ENCODE measurements around the gene GADD45G. TPM values are rescaled to one million over a fixed set of nuclear protein-coding genes. Genes with fewer than 3 reads are reported as not detected.

The GADD45G gene
- total and polyA plus RNA-seq, 2 of the 4 experiments (the other 2 are of a cell fraction) = 0.15 TPM; not detected in 1

GRCh38 chr9:89588271-89588879 lies 16.4 kb upstream of the GADD45G start:
- Histone ChIP-seq H3K14ac (replicated peaks; ENCODE audit: low read depth, low read length) (no peak overlapping the region), H3K79me1 (ENCODE audit: low read depth in 1 of 2, low read length in 2 of 2) (no peaks in the 10 kb centered on the region), H4K91ac (ENCODE audit: insufficient read depth, low read depth, low read length) (no peak overlapping the region), H3K4me3 (ENCODE audit: insufficient read depth, low read depth, low read length) (no peak overlapping the region), H3K4ac (ENCODE audit: low read depth, low read length) (no peak overlapping the region), H3K4me1 (ENCODE audit: control insufficient read depth, insufficient read depth, low read length) (peaks cover 3% of the 10 kb centered on the region; the same call in 1 of the 2 replicates), H3K56ac (ENCODE audit: extremely low read depth, insufficient read depth, low read length) (no peak overlapping the region), H2AK9ac (replicated peaks; ENCODE audit: low read depth, low read length, poor library complexity) (no peak overlapping the region), H3K9me3 (ENCODE audit: control insufficient read depth, insufficient read depth, low read length) (no peaks in the 10 kb centered on the region), H3K27me3 (ENCODE audit: control insufficient read depth, insufficient read depth, low read length) (peaks cover 13% of the 10 kb centered on the region; the same call in 1 of the 2 replicates), H3K23ac (ENCODE audit: low read depth, low read length) (no peak overlapping the region), H2AFZ (replicated peaks; ENCODE audit: low read length, poor library complexity) (no peak overlapping the region), H2BK15ac (ENCODE audit: low read depth, low read length) (no peak overlapping the region), H3K18ac (ENCODE audit: low read depth, low read length) (no peak overlapping the region), H3K9me1 (ENCODE audit: insufficient read depth, low read length) (no peaks in the 10 kb centered on the region), H2AK5ac (ENCODE audit: low read depth, low read length) (no peak overlapping the region), H4K5ac (ENCODE audit: low read depth, low read length) (no peak overlapping the region), H4K8ac (ENCODE audit: low read depth in 2 of 2, low read length in 2 of 2) (no peak overlapping the region), H3K9ac (ENCODE audit: low read depth, low read length) (no peak overlapping the region), H2BK5ac (ENCODE audit: low read depth, low read length, poor library complexity, severe bottlenecking) (no peak overlapping the region), H3K36me3 (ENCODE audit: control insufficient read depth, insufficient read depth, low read length) (no peaks in the 10 kb centered on the region), H3K4me2 (ENCODE audit: low read depth, low read length) (no peak overlapping the region), H2BK120ac (ENCODE audit: low read depth, low read length) (no peak overlapping the region), H2BK20ac (ENCODE audit: low read depth, low read length) (no peak overlapping the region), H4K20me1 (ENCODE audit: insufficient read depth, low read length) (no peaks in the 10 kb centered on the region; the same call in 1 of the 2 replicates), H3K27ac (ENCODE audit: insufficient read depth, low read length) (no peak overlapping the region)
- dilution Hi-C loops (cut with HindIII; ENCODE audit: low sequenced_read_pairs, unreplicated experiment) (no loop called here), intact Hi-C loops (cut with micrococcal nuclease) (no loop called here), in situ Hi-C loops (cut with MboI; ENCODE audit: low sequenced_read_pairs) (no loop called here)
- ATAC-seq (ENCODE audit: low read depth) = no peak
- no peak for DNase-seq
- ChIA-PET CTCF (interaction anchor here (1.3 kb wide), 1 partner anchor 14 kb away, joined by 4 read pairs; no protein-coding TSS in a partner anchor), POLR2A (ENCODE audit: unreplicated experiment) (no interaction called here)
- BruUV-seq (replicated peaks) = no TSS peak
- no peak for TF ChIP-seq POLR2A (IDR thresholded peaks at IDR 0.05; ENCODE audit: low read depth, low read length)
- no peak for TF ChIP-seq RCOR1 (IDR thresholded peaks at IDR 0.05; ENCODE audit: insufficient replicate concordance, low read length)
- TF ChIP-seq RFX5 (IDR thresholded peaks at IDR 0.05; ENCODE audit: low read depth, low read length) = no peak
- no peak for TF ChIP-seq CTCF (conservative IDR thresholded peaks at IDR 0.05; ENCODE audit: low read depth, low read length)
- no peak for TF ChIP-seq SMC3 (IDR thresholded peaks at IDR 0.05; ENCODE audit: low read depth, low read length)
- TF ChIP-seq NFE2L2 (IDR thresholded peaks at IDR 0.05; ENCODE audit: low read depth, low read length) = no peak
- TF ChIP-seq, protein P1, sequence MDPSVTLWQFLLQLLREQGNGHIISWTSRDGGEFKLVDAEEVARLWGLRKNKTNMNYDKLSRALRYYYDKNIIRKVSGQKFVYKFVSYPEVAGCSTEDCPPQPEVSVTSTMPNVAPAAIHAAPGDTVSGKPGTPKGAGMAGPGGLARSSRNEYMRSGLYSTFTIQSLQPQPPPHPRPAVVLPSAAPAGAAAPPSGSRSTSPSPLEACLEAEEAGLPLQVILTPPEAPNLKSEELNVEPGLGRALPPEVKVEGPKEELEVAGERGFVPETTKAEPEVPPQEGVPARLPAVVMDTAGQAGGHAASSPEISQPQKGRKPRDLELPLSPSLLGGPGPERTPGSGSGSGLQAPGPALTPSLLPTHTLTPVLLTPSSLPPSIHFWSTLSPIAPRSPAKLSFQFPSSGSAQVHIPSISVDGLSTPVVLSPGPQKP (IDR thresholded peaks at IDR 0.05; ENCODE audit: borderline replicate concordance, low read depth, low read length) = no peak
- TF ChIP-seq RAD21 (IDR thresholded peaks at IDR 0.05; ENCODE audit: low read length) = no peak
- TF ChIP-seq MXI1 (IDR thresholded peaks at IDR 0.05; ENCODE audit: borderline replicate concordance, low read depth, low read length) = no peak
- no peak for TF ChIP-seq MAZ (IDR thresholded peaks at IDR 0.05; ENCODE audit: borderline replicate concordance, low read depth, low read length)
- TF ChIP-seq MAFK (IDR thresholded peaks at IDR 0.05; ENCODE audit: low read depth, low read length) = no peak
- TF ChIP-seq CEBPB (IDR thresholded peaks at IDR 0.05; ENCODE audit: low read depth, low read length) = no peak
- no peak for TF ChIP-seq CHD1 (IDR thresholded peaks at IDR 0.05; ENCODE audit: low read depth, low read length)
- no peak for TF ChIP-seq USF2 (IDR thresholded peaks at IDR 0.05; ENCODE audit: low read depth, low read length)
- TF ChIP-seq FOS (IDR thresholded peaks at IDR 0.05; ENCODE audit: low read depth, low read length) = no peak
- TF ChIP-seq BHLHE40 (IDR thresholded peaks at IDR 0.05; ENCODE audit: low read depth, low read length) = no peak
- 64% methylated on average over 4 of the region's 6 CpGs; no CpG with 5 or more reads in 1 of the 2 experiments for WGBS, 2 experiments (ENCODE audit: extremely low coverage in 2 of 2, insufficient read length in 1 of 2)
